HS-5 (cell line): ENCODE data around the gene MTA1.

Experiments
- DNase-seq: peaks from one replicate; pipeline ENCODE4 v3.0.0-alpha.2; 2012; ENCODE audit warnings: low read depth

MTA1 gene

DNA sequence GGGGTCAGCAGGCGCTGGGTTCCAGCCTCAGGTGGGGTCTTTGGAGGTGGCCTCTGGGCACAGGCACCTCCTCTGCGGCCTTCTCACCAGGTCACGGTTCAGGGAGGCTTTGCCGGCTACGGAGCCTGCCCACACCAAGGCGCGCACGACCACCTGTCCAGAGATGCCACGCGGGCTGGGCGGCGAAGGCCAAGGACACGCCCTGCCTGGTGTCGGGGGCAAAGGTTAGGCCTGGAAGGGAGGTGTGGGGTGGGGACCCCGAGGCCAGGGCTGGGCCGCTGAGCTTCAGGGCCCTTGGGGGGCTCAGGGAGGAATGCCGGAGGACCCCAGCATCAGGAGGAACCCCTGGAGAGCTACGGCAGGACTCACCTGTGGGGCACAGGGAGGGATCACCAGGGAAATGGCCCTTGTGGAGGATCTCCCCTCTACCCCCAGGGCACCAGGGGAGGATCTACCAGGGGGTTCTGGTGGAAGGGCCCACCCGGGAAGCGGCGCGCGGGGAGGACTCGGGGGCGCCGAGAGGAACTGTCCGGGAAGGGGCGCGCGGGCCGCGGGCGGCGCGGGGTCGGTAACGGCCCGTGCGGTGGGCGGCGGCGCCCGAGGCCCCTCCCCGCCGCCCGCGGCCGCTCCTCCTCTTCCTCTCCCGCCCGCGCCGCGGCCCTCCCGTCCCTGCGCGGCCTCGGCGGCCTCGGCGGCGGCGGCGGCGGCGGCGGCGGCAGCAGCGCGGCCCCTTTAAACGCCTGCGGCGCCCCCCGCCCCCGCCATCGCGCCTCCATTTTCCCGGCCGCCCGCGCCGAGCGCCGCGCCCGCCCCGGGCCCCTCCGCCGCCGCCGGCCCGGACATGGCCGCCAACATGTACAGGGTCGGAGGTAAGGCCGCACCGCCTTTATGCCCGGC, at the start of gene MTA1:
Gene MTA1, plus strand, starts transcription at position 633 of the 897 bp plus-strand sequence. Its CDS starts 209 bp downstream, at position 842.
- DNase-seq: no peak

DNA sequence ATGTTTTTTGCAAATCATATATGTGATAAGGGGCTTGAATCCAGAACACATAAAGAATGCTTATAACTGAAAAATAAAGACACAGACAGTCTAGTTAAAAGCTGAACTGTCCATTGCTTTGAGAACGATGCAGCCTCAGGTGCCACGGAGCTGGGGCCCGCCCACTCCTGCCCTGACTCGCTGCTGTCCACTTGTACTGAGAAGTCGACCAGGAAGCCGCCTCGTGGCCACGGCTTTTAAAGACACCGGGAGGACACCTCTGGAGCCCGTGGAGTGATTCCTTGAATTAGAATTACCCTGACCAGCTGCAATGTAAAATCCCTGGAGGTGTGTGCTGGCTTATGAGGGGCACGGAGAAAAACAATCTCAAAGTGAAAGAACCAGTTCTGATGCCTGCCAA, 45.2 kb upstream of the MTA1 start:
- no peak for DNase-seq

DNA sequence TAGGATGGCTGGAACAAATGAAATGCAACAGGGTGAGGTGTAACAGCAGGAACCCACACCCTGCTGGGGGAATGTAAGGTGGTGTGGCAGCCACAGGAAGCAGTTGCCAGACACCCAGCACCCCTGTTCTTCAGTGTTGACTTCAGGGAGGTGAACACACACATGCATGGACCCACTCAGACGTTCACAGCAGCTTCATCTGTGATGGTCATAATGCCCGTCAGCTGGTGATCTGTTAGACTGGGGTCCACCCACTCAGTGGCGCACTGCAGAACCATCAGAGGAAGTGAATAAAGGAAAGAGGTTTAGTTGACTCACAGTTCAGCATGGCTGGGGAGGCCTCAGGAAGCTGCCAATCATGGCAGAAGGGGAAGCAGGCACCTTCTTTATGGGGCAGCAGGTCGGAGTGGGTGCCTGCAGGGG, 44.0 kb upstream of the MTA1 start:
- no peak for DNase-seq

DNA sequence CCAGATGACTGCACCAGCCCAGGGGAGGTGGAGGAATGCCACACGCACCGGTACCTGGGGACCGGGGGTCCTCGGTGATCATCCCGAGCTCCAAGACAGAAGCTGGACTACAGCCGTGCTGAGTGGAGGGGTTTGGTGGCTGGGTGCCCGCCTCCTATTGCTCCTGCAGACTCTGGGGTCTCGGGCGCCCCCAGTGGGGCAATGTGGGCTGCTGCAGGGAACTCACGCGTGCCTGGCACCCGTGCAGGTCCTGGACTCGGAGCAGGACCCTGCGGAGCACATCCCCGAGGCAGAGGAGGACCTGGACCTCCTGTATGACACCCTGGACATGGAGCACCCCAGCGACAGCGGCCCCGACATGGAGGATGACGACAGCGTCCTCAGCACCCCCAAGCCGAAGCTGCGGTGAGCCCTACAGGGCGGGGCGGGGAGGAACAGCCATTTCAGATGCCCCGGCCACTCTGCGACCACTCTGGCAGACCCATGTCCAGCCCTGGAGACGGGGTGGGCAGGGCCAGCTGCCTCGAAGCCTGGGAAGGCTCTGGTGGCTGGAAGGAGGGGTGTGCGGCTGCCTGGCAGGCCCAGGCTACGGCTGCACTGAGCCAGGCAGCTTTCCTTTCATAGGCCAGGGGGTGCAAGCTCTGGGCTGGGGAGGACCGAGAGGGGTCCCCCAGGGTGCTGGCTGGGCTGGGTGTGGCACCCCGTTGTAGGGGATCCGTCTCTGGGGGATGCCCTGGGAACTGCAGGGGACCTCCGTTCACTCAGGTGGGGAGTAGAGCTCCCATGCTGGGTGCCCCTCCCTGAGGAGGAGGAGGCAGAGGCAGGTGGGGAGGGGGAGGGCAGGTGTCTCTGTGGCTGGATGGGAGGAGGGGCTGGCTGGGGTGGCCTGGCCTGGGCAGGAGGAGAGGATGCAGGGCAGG, 42.8 kb upstream of the MTA1 start:
- no peak for DNase-seq

DNA sequence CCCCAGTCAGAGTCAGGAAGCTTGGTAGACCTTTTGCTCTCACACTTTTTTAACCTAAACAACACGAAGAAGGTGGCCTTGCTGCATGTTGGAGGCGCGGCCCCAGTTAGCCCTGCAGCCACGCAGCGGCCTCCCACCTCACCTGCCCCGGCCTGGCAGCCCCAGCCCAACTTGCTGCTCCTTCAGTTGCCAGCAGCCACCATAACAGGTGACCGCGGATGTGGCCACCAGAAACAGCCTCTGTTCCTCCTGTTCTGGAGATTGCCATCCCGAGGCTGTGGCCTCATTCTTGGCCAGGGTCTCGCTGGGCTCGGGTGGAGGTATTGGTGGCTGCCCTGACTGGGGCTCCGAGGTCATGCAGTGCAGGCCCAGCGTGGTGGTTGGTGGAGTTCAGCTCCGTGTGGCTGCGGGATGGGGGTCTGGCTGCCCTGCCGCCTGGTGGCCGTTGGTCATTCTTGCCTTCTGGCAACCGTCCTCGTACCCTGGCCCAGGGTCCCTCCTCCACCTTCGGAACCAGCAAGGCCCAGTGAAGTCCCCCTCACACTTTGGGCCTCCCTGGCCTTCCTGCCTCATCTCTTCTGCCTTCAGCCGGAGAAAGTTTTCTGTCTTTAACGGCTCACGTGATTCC, 42.0 kb upstream of the MTA1 start:
- no peak for DNase-seq

DNA sequence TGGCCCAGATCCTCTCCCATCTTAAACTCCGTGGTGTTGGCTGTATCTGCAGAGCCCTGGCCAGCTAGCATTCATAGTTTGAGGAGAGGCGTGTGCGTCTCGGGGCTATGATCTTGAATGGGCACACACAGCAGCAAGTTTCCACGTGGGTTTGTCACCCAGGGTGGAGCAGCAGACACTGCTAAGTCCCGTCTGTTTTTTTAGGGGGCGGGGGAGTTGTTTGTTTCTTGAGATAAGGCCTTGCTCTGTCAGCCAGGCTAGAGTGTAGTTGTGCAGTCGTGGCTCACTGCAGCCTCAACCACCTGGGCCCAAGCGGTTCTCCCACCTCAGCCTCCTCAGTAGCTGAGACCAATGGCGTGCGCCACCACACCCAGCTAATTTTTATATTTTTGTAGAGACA, 41.4 kb upstream of the MTA1 start:
- no peak for DNase-seq

DNA sequence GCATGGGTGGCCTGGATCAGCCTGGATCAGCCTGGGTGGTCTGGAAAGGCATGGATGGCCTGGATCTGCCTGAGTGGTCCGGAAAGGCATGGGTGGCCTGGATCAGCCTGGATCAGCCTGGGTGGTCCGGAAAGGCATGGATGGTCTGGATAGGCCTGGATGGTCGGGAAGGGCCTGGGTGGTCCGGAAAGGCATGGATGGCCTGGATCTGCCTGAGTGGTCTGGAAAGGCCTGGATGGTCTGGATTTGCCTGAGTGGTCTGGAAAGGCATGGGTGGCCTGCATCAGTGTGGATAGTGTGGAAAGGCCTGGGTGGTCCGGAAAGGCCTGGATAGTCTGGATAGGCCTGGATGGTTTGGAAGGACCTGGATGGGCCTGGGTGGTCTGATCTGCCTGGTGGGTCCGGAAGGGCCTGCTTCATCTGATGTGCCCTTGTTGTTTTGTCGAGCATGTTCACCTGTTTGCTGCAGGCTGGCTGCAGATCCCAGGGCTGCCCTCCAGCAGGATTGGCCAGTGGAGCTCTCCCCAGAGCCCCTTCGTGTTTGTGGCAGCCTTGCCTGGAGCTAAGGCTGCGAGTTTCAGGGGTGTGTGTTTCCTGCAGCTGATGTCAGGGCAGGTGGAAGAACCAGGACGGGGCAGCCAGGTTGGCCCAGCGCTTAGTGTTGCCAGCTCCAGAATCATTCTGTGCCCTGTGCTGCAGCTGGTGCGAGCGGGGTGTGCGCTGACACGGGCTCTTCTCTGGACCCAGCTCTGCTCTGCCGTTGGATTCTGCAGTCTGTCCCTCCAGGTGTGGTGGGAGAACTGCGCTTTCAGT, 40.5 kb upstream of the MTA1 start:
- DNase-seq: no peak

DNA sequence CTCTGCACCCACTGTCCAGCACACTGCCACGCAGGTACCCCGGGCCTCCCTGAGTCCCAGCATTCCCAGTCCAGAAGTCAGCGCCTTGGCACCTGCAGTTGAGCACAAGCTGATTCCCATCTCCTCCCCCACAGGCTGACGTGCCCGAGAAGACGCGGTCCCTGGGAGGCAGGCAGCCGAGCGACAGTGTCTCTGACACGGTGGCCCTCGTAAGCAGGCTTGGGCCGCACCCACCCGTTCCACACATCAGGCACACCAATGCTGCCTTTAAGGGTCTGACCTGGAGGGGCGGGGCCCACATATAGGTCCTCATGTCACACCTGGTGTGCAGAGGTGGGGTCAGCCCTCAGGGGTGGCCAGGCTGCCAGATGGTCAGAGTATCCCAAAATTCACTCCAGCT, 39.7 kb upstream of the MTA1 start:
- no peak for DNase-seq

DNA sequence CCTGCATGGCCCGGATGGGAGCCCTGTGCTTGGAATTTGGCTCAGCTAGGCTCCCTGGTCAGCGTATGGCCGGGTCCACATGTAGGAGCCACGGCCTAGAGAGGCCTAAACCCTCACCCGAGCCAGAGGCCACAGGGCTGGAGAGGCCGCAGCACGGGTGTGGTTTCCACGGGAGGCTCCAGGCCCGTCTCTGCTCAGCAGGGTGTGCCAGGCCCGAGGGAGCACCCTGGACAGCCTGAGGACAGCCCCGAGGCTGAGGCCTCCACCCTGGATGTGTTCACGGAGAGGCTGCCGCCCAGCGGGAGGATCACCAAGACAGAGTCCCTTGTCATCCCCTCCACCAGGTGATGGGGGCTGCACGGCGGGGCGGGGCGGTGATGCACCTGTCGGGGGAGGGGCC, 38.9 kb upstream of the MTA1 start:
- no peak for DNase-seq

DNA sequence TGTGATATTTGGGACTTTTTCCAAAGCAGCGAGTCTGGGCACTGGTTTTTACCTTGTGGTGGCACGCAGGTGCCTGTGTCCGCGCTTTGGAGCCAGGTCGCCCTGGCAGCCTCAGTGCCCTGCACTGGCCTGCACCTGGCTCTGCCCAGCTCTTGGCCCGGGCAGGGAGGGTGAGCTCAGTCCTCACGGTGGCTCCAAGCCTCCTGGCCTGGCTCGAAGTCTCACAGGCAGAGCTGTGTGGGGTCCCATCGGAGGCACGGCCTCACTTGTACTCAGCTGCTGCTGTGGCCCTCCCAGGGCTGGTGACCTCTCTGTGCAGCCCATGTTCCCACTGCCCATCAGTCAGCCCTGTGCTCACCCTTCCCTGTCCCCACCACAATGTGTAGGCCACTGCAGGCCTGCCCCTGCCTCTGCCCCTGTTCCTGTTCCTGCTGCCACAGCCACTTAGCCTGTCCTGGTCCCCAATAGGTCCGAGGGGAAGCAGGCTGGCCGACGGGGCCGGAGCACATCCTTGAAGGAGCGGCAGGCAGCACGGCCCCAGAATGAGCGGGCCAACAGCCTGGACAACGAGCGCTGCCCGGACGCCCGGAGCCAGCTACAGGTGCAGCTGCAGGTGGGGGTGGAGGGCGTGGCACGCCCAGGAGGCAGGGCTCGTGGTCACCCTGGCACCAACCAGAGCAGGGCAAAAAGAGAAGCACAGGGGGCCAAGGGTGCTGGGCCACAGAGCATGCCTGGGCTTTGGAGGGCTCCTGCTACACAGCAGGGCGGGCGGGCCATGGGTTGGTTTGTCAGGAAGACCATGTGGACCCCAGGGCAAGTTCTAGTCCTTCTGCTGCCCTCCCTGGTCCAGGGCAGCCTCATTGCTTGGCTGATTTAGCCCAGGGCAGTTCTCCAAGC, 37.9 kb upstream of the MTA1 start:
- no peak for DNase-seq

DNA sequence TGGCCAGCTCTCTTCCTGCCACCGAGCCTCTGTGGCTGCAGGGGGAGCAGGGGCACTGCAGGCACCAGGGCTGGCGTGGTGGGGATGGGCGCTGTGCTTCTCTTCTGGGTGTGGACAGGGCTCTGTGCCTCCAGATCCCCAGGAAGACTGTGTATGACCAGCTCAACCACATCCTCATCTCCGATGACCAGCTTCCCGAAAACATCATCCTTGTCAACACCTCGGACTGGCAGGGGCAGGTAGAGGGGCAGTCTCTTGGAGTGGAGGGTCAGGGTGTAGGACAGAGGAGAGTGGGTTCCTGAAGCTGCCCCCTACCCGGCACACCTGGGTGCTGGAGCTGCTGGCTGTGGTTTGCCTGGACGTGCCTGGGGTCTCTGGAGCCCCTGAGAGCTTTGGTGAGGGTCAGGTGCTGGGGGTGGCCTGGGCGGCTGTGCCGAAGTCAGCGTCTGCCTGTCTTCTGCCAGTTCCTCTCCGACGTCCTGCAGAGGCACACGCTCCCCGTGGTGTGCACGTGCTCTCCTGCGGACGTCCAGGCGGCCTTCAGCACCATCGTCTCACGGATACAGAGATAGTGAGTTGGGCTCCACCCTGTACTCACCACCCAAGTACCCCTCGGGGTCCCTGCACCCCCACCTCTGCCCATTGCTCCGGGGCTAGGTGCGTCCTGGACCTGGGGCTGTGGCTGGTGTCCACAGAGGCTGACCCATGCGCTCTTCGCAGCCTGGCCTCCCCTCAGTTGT, 37.1 kb upstream of the MTA1 start:
- no peak for DNase-seq

DNA sequence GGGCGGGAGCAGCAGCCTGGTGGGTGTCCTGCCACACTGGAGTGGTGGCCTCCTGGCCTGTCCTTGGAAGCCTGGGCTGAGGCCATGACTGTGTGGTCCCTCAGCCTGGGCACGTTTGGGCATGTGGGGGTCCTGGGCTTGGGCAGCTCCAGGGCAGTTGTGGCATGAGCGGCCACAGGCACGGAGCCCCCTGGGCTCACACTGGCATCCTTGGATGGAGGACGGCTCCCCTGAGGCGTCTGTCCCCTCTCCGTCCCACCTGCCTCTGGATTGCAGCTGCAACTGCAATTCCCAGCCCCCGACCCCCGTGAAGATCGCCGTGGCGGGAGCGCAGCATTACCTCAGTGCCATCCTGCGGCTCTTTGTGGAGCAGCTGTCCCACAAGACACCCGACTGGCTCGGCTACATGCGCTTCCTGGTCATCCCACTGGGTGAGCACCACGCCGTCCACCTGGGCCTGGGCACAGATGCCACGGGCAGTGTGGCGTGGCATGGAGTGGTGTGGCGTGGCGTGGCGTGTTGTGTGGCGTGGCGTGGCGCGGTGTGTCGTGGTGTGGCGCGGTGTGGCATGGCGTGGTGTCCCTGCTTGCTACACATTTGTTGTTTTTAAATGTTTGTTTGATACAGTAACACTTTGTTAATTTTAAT, 36.4 kb upstream of the MTA1 start:
- DNase-seq: no peak

DNA sequence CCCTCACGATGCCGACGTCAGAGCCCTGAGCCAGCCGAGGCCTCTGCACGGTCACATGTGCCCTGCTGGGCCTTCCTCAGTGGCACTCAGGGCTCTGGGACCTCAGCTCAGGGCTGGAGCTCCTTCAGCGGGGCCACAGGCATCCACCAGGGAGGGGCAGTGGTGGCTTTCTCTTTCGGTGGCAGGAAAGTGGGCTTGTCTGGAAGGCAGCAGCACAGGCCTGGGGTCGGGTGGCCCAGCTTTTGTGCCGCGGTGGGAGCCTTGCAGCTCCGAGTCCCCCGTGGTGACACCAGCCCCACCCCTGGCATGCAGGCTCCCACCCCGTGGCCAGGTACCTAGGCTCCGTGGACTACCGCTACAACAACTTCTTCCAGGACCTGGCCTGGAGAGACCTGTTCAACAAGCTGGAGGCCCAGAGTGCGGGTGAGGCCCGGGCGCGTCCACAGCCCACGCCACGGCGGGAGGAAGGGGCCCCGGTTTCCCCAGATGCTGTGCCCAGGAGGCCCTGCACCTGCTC, 35.5 kb upstream of the MTA1 start:
- no peak for DNase-seq

DNA sequence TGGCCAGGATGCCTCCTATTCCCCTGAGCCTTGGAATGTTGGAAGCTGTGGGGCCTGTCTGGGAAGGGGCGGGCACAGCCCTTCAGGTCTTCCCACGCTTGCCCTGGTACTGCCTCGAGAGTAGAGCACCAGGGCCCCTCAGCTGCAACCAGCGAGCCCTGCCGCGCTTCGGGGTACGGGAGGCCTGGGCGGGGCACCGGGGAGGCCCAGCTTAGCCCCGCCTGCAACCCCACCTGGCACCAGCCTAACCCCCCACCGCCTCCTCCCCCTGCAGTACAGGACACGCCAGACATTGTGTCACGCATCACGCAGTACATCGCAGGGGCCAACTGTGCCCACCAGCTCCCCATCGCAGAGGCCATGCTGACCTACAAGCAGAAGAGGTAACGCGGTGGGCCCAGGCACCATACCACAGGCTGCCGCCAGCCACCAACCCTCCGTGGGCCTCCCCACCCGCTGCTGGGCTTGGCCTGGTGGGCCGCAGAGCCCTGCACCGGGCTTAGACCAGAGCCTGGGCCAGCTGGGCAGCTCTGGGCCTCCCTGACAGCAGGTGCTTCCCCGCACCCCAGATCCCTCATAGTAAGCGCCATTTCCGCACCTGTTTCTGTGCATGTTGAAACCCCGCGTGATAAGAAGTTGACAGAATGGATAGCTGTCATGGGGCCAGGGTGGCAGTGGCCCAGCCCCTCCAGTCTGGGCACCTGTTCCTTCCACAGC, 34.9 kb upstream of the MTA1 start:
- no peak for DNase-seq

DNA sequence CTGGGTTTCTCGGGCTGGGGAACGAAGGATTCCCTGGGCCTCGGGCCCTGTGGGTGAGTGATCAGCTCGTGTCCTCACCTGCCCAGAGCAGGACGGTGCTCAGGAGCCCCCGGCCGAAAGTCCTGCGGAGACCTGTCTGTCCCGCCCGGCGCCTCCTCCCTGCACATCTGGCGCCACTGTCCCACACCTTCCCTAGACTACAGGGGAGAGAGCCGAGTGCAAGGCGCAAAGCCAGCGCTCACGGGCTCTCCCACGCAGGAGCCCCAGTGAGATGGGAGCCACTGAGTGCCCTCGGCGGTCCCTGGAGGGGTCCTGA, 34.3 kb upstream of the MTA1 start:
- DNase-seq: no peak

DNA sequence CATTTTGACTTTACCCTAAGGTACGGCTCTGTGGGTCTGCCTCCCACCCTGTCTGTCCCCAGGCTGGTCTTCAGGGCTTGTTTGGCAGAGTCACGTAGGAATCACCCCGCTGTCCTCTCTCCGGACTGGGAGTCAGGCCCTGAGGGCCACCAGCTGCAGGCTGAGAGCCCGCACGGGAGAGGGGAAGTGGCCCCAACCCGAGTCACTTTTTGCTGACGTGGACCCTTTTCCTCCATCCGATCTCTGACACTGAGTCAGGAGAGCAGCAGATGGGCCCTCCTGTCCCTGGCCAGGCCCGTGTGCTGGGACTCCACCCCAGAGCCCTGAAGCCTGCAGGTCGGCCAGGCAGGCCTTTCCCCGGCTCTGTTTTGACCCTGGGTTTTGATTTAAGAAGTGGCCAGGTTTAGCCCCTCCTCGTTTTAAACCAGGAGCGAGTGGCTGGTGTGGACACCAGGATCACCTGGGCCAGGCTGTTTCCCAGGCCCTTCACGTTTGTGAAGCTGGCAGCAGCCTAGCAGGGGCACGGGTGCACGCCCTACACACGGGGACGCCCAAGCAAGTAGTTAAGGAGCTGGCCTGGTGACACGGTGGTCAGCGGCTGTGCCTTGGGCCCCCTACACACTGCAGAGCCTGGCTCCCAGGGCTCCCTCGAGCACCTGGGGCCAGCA, 33.8 kb upstream of the MTA1 start:
- DNase-seq: no peak

DNA sequence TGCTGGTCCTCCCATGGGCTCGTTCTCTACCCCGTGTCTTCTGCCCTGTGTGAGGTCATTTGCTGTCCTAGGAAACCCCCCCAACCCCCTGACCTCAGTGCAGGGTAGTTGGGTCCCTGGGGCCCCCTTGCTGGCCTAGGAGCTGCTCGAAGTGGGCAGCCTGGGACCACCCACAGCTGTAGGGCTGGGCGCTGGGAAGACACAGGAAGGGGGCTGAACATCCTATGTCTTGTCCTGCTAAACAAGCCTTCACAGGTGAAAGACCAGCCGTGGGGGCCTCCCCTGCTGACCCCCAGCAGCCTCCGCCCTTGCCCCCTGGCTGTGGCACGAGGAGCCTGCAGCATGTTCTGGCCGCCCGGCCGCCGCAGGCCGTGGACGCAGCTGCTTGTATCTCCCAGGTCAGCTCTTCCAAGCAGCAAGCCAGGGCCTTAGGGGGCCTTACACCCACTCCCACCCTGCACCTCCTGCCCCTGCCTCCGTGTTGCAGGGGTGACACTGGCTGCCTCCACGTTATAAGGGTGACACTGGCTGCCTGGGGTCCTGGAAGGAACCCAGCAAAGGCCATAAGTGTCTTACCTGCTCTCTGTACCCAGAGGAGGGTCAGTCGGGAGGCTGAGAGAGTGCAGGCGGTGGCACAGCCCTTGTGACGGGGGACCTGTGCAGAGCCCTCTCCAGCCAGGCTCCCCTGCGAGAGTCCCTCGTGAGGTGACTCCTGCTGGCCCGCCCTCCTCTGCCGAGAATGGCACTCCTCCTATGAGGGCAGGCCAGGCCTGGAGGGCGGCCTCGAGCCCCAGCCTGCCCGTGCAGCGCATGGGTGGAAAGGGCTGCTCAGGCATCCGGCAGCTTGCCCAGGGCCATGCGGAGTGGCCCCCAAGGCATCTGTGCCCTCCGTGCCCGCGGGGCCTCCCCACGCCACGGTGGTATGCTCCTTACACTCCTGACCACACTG, 32.8 kb upstream of the MTA1 start:
- DNase-seq: no peak
